Upper lobe of left lung (tissue), 4 donors: ENCODE measurements around the gene STK17B.

Experiments used
- CTCF ChIP-seq, 6 experiments: fragments of 450-650 bp in 4 of 6; fragments of 200-600 bp in 2 of 6; sonication (generic) in 2 of 6; IDR thresholded peaks; one replicate each; pipeline ENCODE4 v1.5.1; 2016 to 2019; ENCODE audit warnings: antibody characterized with exemption in 6 of 6
- EP300 ChIP-seq, 4 donors: sonication (generic); formaldehyde crosslinking; IDR thresholded peaks; one replicate each; pipeline ENCODE4 v1.5.1; 2017; ENCODE audit warnings: antibody characterized with exemption in 4 of 4, control low read depth in 2 of 4
- POLR2A ChIP-seq, 4 donors: fragments of 450-650 bp; IDR thresholded peaks; one replicate each; pipeline ENCODE4 v1.5.1; 2016 to 2017; ENCODE audit warnings: antibody characterized with exemption in 4 of 4, mild to moderate bottlenecking in 2 of 4
- POLR2AphosphoS5 ChIP-seq, 2 donors: sonication (generic); formaldehyde crosslinking; IDR thresholded peaks; one replicate each; pipeline ENCODE4 v1.5.1; 2017; ENCODE audit warnings: antibody characterized with exemption in 2 of 2

GRCh38 chr2:196177124-196177523 lies 5.7 kb upstream of the STK17B start:
- TF ChIP-seq CTCF (IDR thresholded peaks at IDR 0.05): no peak
- TF ChIP-seq POLR2A (IDR thresholded peaks at IDR 0.05): no peak
- TF ChIP-seq POLR2AphosphoS5 (IDR thresholded peaks at IDR 0.05): no peak
- TF ChIP-seq EP300 (IDR thresholded peaks at IDR 0.05): no peak
